GM19351 (cell line): ENCODE data around the gene MYCL.
"Not testable (repeated sequence)": the region's sequence is repeated elsewhere in the genome, so short reads cannot be mapped to it uniquely, and the experiment has no call there.

Source experiments
- ATAC-seq: cut with Tn5 transposase; IDR thresholded peaks from one replicate; pipeline ENCODE4 v1.9.1; 2021; ENCODE audit warnings: mild to moderate bottlenecking, moderate library complexity; ENCODE audit not compliant: unreplicated experiment

Gene MYCL

DNA sequence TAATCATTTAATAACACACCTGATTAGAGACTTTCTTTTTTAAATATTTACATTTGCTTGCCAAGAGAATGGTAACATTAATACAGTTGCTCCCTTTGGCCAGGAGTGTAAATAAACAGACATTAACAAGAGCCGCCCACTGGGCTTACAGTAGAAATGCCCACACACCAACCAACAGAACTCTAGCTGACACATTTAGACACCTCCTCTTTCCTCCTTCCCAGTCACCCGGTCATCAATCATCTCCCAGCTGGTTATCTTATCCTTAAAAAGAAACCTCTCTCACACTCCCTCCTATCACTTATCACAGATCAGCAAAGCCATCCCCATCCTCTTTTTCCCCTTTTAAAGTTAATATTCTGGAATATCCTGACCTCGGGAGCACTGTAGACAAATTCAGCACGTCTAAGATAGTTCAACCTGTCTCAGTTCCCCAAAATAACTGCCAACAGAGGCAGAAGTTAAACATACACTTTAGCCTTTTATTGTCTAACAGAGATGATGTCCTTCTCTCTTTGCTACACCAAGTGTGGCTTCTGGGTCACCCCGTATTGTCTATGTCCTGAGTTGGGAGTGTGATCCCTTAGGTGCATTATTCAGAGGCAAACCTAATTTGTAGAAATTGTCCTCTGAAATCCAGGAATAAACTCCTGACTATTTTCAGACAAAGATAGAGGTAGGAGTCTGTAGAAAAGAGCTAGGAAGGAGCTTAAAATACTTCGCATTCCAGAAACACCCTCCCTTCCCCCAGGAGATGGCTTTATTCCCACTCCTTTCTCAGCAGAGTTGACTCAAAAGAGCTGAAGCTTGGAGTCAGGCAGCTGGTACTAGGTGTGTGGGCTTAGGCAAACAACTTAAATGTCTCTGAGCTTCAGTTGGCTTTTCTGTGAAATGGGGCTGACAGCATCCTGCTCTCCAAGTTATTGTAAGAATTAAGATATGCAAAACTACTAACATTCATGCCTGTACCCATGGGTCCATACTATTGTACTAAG is 8.8 kb downstream of the MYCL start:
- no peak for ATAC-seq

DNA sequence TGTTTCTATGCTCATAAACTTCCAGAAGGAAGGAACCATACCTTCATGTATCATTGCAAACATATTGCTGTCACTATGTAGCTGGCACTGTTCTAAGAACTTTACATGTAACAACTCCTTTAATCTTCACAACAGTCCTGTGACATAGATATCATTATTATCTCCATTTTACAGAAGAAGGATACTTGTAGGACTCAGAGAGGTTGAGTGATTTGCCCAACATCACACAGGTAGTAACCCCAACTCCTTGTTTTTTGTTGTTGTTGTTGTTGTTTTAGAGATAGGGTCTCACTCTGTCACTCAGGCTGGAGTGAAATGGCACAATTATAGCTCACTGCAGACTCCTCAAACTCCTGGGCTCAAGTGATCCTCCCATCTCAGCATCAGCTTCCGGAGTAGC is 10.8 kb downstream of the MYCL start:
- no peak for ATAC-seq

DNA sequence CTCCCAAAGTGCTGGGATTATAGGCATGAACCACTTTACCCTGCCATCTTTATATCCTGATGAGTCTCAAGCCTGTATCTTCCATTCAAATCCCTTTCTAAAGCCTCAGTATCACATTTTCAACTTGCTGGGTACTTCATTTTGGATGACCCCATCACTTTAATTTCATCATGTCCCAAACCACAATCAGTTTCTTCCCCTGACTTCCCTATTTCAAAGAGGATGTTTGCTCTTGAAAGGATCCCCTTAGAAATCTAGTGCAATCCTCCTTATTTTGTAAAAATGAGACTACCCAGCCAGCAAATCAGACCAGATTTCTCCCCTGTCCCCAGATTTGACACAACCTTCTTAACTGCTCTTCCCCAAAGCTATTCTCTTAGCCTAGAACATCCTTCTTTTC is 11.4 kb downstream of the MYCL start:
- no peak for ATAC-seq

DNA sequence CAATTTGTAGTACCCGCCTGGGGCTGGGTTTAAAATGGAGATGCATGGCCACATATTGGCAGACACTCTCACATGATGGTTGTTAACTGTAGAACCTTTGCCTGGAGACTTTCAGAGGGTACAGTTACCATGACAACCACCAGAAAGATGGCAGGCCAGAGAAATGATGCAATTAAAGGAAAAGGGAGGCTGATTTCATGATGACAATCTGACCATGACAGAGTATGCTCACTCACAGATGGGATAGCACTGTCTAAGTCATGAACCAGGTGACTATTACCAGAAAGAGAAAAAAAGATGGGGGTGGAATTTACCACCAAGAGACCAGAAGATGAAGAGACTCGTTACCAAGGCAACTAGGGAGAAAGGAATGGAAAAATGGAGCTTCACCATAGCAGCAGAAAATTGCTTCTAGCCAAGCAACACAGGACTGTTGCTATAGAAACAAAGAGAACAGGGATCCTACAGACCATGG is 14.9 kb downstream of the MYCL start:
- ATAC-seq = no peak

DNA sequence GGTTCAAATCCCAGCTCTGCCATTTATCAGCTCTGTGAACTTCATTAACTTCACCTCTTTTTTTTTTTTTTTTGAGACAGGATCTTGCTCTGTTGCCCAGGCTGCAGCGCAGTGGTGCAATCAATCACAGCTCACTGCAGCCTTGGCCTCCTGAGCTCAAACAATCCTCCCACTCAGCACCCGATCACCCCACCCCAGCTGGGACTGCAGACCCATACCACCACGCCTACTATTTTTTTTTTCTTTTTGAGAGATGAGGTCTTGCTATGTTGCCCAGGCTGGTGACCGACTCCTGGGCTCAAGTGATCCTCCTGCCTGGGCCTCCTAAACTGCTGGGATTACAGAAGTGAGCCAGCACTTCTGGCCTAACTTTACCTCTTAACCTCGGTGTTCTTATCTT is 16.2 kb downstream of the MYCL start:
- ATAC-seq = no peak

DNA sequence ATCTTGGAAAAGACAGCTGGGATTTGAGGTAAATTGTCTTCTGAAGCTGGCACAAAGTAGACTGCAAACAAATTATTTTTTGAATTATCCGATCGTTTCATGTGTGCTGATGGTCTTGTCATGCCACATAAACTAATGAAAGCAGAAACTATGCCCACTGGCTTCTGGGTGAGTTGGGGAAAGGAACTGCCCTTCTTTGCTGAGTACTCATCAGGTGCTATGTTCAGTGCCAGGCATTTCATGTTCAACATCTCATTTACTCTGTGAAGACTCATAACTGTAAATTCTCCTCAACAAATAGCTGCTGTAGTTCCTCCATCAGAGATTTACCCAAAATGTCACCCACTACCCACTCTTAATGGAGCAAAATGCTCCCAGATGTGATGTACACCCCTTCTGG is 19.6 kb downstream of the MYCL start:
- ATAC-seq = no peak

DNA sequence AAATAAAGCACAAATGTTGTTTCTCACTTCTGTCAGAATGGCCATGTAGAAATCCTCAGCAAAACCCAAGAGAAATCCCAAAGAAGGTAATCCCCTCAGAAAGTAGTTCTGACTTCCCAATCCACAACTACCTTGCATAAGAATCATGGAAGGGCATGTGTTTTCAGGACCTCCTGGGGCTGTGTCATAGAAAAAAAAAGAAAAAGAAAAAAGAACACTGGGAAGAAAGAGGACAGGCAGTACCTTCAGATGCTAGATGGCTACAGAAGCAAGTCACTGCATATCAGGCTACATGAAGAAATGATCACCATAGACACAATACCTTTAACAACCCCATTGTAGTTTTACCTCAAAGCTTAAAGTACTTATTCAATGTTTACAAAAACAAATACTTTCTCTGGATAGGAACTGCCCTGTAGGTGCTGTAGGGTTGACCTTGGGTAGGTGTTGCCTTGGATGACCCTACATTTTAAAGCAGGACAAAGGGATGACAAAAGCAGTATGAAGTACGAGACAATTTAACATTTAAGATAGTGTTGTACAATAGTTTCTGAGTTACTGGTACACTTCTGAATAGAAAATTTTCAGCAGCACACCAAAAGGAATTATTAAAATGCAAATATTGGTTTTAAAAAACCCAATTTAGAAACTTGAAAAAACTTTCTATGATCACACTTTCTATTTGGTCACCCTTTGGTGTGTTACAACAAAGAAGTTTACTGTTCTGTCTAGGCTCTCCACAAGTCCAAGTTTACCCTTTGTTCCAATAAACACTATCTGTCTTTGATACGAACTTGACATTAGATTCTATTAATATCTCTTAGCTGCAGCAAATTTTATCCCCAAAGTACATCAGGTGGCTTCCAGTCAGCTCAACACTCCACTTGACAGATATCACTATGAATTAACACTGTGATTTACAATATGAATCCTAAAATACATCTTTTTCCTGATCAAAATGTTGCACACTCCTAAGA is 23.4 kb downstream of the MYCL start:
- no peak for ATAC-seq

DNA sequence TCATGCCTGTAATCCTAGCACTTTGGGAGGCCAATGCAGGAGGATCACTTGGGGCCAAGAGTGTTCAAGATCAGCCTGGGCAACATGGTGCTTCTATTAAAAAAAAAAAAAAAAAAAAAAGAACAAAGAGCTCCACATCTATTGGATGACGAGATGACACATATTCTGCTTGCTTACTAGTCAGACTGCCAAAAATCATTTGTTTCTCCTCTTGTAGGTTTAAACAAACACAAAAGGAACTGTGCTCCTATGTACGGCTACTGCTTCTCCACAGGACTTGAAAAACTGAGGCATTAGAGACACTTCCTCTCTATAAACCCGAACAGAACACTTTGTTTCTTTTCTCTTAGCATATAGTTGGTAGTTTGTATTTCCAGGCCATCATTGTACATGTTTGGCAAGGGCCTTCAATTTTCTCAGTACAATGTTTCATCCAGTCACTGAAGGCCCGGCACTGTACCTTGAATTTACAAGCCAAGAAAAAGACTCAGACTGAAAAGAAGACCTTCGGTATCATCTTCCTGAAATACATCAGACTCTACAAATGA is 24.4 kb downstream of the MYCL start:
- no peak for ATAC-seq

DNA sequence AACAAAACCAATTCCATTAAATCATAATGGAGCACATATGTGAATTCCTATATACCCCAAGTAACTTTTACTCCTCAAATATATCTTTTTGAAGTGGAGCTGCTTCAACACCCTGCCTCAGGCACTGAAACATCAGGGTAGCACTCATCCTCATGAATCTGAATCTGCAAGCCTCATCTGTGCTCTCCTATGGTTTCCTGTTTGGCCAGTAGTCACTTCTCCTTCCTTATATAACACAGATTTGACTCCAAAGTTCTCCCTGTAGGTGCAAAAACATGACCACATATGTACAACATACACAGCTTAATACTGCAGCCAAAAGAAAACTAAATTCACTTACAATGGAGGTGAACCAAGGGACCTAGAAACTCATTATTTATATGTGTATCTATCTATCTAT is 25.6 kb downstream of the MYCL start:
- ATAC-seq = no peak

DNA sequence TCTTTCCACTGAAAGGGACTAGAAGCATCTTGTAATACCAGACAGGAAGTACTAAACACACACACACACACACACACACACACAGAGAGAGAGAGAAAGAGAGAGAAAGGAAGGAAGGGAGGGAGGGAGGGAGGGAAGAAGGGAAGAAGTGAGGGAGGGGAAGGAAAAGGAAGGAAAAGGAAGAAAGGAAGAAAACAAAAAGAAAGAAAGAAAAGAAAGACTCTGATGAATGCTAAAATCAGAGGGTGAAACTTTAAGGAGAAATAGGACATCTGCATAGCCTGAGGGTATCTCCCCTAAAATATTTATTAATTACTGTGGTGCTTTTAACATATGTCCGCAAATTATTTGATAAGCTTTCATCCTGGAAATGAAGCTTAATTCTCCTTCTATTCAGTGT is 29.0 kb downstream of the MYCL start:
- ATAC-seq = no peak

DNA sequence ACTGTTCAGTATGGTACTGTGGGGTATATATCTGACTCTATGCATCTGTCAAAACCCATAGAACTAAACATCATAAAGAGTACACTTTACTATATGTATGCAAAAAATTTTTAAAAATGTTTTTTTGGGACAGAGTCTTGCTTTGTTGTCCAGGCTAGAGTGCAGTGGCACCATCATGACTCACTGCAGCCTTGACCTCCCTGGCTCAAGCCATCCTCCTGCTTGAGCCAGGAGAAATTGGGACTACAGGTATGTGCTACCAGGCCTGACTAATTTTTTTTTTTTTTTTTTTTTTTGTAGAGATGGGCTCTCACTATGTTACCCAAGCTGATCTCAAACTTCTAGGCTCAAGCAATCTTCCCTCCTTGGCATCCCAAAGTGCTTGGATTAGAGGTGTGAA is 29.9 kb downstream of the MYCL start:
- no peak for ATAC-seq

DNA sequence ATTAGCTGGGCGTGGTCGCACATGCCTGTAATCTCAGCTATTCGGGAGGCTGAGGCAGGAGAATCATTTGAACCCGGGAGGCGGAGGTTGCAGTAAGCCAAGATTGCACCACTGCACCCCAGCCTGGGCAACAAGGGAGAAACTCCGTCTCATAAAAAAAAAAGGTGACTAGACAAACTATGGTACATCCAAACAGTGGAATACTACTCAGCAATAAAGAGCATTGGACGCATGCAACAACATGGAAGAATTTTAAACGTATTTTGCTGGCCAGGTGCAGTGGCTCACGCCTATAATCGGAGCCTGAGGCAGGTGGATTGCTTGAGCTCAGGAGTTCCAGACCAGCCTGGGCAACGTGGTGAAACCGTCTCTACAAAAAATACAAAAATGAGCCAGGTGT is 30.7 kb downstream of the MYCL start:
- ATAC-seq = not testable (repeated sequence)

DNA sequence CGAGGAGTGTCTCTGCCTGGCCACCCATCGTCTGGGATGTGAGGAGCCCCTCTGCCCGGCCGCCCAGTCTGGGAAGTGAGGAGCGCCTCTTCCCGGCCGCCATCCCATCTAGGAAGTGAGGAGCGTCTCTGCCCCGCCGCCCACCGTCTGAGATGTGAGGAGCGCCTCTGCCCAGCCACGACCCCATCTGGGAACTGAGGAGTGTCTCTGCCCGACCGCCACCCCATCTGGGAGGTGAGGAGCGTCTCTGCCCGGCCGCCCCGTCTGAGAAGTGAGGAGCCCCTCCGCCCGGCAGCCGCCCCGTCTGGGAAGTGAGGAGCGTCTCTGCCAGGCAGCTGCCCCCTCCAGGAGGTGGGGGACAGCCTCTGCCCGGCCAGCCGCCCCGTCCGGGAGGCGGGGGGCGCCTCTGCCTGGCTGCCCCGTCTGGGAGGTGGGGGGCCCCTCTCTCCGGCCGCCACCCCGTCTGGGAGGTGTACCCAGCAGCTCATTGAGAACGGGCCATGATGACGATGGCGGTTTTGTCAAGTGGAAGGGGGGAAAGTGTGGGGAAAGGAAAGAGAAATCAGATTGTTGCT is 32.1 kb downstream of the MYCL start:
- ATAC-seq = not testable (repeated sequence)

DNA sequence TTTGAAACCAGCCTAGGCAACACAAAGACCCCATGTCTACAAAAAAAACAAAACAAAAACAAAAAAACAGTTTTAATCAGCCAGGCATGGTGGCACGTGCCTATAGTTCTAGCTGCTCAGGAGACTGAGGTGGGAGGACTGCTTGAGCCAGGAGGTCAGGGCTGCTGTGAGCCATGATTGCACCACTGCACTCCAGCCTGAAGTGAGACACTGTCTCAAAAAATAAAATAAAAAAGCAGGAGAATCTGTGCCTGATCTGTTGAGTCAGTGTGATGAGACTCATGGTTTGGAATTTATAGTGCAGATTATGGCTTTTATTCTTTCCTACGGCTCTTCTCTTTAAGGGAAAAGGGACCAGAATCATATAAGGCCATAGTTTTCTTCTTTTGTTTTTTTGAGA is 35.0 kb downstream of the MYCL start:
- no peak for ATAC-seq

DNA sequence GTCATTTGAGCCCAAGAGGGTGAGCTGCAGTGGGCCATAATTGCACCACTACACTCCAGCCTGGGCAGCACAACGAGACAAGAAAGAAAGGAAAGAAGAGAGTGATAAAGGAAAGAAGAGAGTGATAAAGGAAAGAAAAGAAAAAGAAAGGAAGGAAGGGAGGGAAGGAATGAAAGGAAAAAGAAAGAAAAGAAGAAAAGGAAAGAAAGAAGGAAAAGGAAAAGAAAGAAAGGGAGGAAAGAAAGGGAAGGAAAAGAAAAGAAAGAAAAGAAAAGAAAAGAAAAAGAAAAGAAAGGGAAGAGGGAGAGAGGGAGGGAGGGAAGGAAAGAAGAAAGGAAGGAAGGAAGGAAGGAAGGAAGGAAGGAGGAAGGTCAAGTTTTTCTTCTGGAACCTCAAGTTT is 36.0 kb downstream of the MYCL start:
- no peak for ATAC-seq

DNA sequence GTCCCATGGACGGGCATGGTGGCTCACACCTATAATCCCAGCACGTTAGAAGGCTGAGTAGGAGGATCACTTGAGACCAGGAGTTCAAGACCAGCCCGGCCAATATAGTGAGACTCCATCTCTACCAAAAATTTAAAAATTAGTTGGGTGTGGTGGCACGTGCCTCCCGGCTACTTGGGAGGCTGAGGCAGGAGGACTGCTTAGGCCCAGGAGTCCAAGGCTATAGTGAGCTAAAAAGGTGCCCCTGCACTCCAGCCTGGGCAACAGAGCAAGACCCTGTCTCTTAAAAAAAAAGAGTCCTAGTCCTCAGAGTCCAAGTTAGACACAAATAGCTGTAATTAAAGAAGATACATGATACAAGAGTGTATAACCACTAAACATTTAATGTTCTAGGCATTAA is 38.5 kb downstream of the MYCL start:
- ATAC-seq = no peak

DNA sequence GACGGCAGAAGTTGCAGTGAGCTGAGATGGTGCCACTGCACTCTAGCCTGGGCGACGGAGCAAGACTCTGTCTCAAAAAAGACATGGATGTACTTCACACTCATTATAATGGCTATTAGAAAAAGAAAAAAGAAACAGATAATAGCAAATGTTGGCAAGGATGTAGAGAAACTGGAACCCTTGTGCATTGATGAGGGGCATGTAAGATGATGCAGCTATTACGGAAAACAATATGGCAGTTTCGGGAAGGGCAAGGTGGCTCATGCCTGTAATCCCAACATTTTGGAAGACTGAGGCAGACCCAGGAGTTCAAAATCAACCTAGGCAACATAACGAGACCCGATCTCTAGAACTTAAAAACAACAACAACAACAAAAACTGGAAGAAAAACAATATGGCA is 40.7 kb downstream of the MYCL start:
- ATAC-seq = no peak

DNA sequence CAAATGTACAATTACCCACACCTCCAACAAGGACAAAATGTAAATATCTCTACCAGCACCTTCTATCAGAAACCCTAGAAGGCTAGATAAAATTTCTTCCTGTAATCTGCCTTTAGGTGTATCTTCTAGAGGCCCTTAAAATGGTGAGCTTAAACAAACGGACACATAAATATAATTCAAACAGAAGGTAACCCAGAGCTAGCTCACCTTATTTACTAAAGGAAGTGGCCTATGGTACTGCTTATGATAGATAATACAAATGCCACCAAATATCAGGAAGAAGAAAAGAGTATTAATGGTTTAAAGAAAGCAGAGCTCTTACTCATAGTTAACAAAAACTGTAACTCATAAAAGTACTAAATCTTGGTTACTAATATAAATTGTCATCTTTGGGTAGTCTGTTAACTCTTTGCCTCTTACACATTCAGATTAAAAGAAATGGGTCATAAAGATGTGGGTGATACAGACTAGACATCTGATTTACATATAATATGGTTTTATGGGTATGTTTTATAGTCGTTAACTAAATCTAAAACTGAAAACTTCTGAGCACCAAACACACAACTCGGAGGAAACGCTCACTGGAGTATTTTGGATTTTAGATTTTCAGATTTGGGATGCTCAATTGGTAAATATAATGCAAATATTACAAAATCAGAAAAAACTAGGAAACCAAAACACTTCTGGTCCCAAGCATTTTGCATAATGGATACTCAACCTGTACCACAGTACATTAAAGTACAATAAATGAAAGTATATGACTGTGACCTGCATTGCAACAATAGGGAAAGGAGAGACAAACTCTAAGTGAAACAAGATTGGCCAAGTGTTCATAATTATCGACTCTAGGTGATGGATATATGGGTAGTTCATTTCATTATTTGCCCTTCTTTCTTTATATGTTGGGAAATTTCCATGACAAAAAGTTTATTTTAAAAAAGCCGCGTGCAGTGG is 41.6 kb downstream of the MYCL start:
- ATAC-seq = no peak

DNA sequence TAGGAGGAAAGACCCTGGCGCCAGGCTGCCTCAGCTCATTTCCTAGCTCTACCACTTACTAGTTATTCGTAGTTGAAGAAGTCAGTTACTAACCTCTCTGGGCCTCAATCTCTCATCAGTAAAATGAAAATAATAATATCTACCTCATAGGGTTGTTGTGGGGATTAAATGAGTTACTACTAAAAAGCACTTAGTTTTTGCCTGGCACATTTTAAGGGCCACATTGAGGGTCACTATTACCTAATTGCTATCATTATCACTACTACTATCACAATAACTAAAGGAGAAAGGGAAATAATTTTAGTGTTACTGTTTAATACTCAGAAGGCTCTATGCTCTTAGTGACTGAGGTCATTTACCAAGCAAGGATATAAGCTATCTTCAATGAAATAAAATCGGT is 43.4 kb downstream of the MYCL start:
- ATAC-seq = no peak
